H1 (cell line): ENCODE data around the gene OVCH2. TPM values are rescaled to one million over a fixed set of nuclear protein-coding genes. Genes with fewer than 3 reads are reported as not detected.

Experiments used
- CTCF ChIA-PET: fragments of 300-600 bp; sonication (Branson Sonifier 250); formaldehyde crosslinking; loops from one replicate; lab custom pipeline; 2021; ENCODE audit not compliant: partially characterized antibody; lab: Charles Lee
- POLR2A ChIA-PET: fragments of 300-600 bp; sonication (Branson Sonifier 250); formaldehyde crosslinking; loops from one replicate; lab custom pipeline; 2021; ENCODE audit warnings: inconsistent platforms; ENCODE audit not compliant: partially characterized antibody; lab: Charles Lee
- DNase-seq, 2 experiments: peaks; one replicate each; pipeline versions ENCODE4 v3.0.0 to v3.0.0-alpha.2; 2010 to 2022; ENCODE audit warnings: low spot score in 2 of 2, low read depth in 1 of 2, mixed read lengths in 1 of 2
- FAIRE-seq: peaks from 2 replicates; lab custom pipeline; 2011; peaks lifted over from hg19 to GRCh38; lab: Jason Lieb, UNC
- H2AFZ ChIP-seq: 2 replicates; pipeline ENCODE4 v1.8.1; 2012; ENCODE audit warnings: low read length, inconsistent platforms
- H2AK5ac ChIP-seq: 2 replicates; pipeline ENCODE4 v1.6.1; 2013; ENCODE audit warnings: low read depth, low read length
- H2BK120ac ChIP-seq: replicated peaks from 2 replicates; pipeline ENCODE3; 2013; ENCODE audit warnings: low read depth, low read length, inconsistent platforms
- H2BK12ac ChIP-seq: 2 replicates; pipeline ENCODE4 v1.6.1; 2013; ENCODE audit warnings: low read depth, low read length
- H2BK15ac ChIP-seq: 2 replicates; pipeline ENCODE4 v1.6.1; 2013; ENCODE audit warnings: low read length
- H2BK20ac ChIP-seq: 2 replicates; pipeline ENCODE4 v1.6.1; 2013; ENCODE audit warnings: low read length
- H2BK5ac ChIP-seq: 2 replicates; pipeline ENCODE4 v1.6.1; 2013; ENCODE audit warnings: low read depth, low read length
- H3K14ac ChIP-seq: 2 replicates; pipeline ENCODE4 v1.6.1; 2013; ENCODE audit warnings: inconsistent platforms; ENCODE audit not compliant: insufficient read length
- H3K18ac ChIP-seq: 2 replicates; pipeline ENCODE4 v1.6.1; 2013; ENCODE audit warnings: low read length; ENCODE audit errors: extremely low read depth
- H3K23ac ChIP-seq: 2 replicates; pipeline ENCODE4 v1.6.1; 2013; ENCODE audit warnings: inconsistent platforms; ENCODE audit not compliant: insufficient read length
- H3K23me2 ChIP-seq: 2 replicates; pipeline ENCODE4 v1.6.1; 2013; ENCODE audit warnings: low read depth, low read length
- H3K27ac ChIP-seq: 2 replicates; pipeline ENCODE4 v1.6.1; 2011; ENCODE audit warnings: low read depth, low read length, inconsistent platforms
- H3K27me3 ChIP-seq, 4 experiments: replicated peaks in 1 of 4; 1 replicate in 1 of 4; 2 replicates in 3 of 4; pipeline versions ENCODE4 v1.6.1 to v1.8.1; 2011 to 2013; ENCODE audit warnings: low read length in 3 of 4, mild to moderate bottlenecking in 3 of 4, inconsistent platforms in 2 of 4, mixed read lengths in 2 of 4, moderate library complexity in 1 of 4; ENCODE audit not compliant: control insufficient read depth in 3 of 4, insufficient read depth in 3 of 4; ENCODE audit errors: extremely low read depth in 1 of 4
- H3K36me3 ChIP-seq, 4 experiments: 2 replicates each; pipeline versions ENCODE4 v1.6.1 to v1.8.1; 2011 to 2013; ENCODE audit warnings: mild to moderate bottlenecking in 4 of 4, low read length in 3 of 4, moderate library complexity in 2 of 4, control low read depth in 1 of 4, inconsistent platforms in 1 of 4; ENCODE audit not compliant: insufficient read depth in 4 of 4, control insufficient read depth in 2 of 4
- H3K4ac ChIP-seq: replicated peaks from 2 replicates; pipeline ENCODE3; 2013; ENCODE audit warnings: low read length, low read depth, mixed read lengths, inconsistent platforms; ENCODE audit not compliant: insufficient read length
- H3K4me1 ChIP-seq, 4 experiments: replicated peaks in 1 of 4; 1 replicate in 1 of 4; 2 replicates in 3 of 4; pipeline versions ENCODE4 v1.6.1 to v1.8.1; 2011 to 2013; ENCODE audit warnings: low read length in 3 of 4, inconsistent platforms in 2 of 4, mixed read lengths in 1 of 4; ENCODE audit not compliant: insufficient read depth in 4 of 4, control insufficient read depth in 3 of 4
- H3K4me2 ChIP-seq, 2 experiments: 2 replicates each; pipeline versions ENCODE4 v1.6.1 to v1.8.1; 2011 to 2013; ENCODE audit warnings: low read depth in 2 of 2, low read length in 2 of 2, control low read depth in 1 of 2, inconsistent platforms in 1 of 2, mild to moderate bottlenecking in 1 of 2; ENCODE audit not compliant: insufficient read depth in 1 of 2
- H3K4me3 ChIP-seq, 4 experiments: fragments of 200-600, 300-600 bp in 1 of 4; sonication (generic), shearing (Covaris generic), sonication (Bioruptor Twin) in 1 of 4; 2 replicates each; pipeline versions ENCODE4 v1.5.1 to v1.8.1; 2011 to 2016; ENCODE audit warnings: low read length in 4 of 4, low read depth in 3 of 4, control low read depth in 2 of 4, inconsistent platforms in 2 of 4, mild to moderate bottlenecking in 2 of 4, mixed read lengths in 1 of 4, moderate library complexity in 1 of 4; ENCODE audit not compliant: insufficient read depth in 2 of 4; ENCODE audit errors: extremely low read depth in 1 of 4
- H3K56ac ChIP-seq: replicated peaks from 2 replicates; pipeline ENCODE3; 2013; ENCODE audit warnings: low read depth, mild to moderate bottlenecking, mixed read lengths, low read length, inconsistent platforms; ENCODE audit not compliant: insufficient read length
- H3K79me1 ChIP-seq: 2 replicates; pipeline ENCODE4 v1.6.1; 2013; ENCODE audit warnings: low read depth, low read length, control low read depth
- H3K79me2 ChIP-seq, 2 experiments: 2 replicates each; pipeline versions ENCODE4 v1.6.1 to v1.8.1; 2012 to 2013; ENCODE audit warnings: low read length in 2 of 2, mild to moderate bottlenecking in 2 of 2, inconsistent platforms in 1 of 2; ENCODE audit not compliant: insufficient read depth in 2 of 2, control insufficient read depth in 1 of 2
- H3K9ac ChIP-seq, 4 experiments: replicated peaks in 1 of 4; 1 replicate in 1 of 4; 2 replicates in 3 of 4; pipeline versions ENCODE4 v1.6.1 to v1.8.1; 2011 to 2013; ENCODE audit warnings: low read depth in 3 of 4, low read length in 3 of 4, control low read depth in 2 of 4, mild to moderate bottlenecking in 2 of 4, moderate library complexity in 2 of 4, inconsistent platforms in 1 of 4; ENCODE audit errors: extremely low read depth in 1 of 4
- H3K9me3 ChIP-seq, 2 experiments: 2 replicates each; pipeline versions ENCODE4 v1.6.1 to v1.8.1; 2012 to 2013; ENCODE audit warnings: mild to moderate bottlenecking in 2 of 2, moderate library complexity in 2 of 2, control low read depth in 1 of 2, inconsistent platforms in 1 of 2, low read depth in 1 of 2, low read length in 1 of 2, mixed read lengths in 1 of 2; ENCODE audit not compliant: insufficient read depth in 2 of 2
- H4K20me1 ChIP-seq, 2 experiments: replicated peaks in 1 of 2; 2 replicates each; pipeline versions ENCODE3 to v1.8.1; 2011 to 2013; ENCODE audit warnings: inconsistent platforms in 2 of 2, low read length in 2 of 2, mild to moderate bottlenecking in 1 of 2; ENCODE audit not compliant: insufficient read depth in 2 of 2, control insufficient read depth in 1 of 2
- H4K5ac ChIP-seq: 2 replicates; pipeline ENCODE4 v1.6.1; 2013; ENCODE audit warnings: low read length, low read depth, mixed read lengths, inconsistent platforms; ENCODE audit not compliant: insufficient read length
- H4K8ac ChIP-seq: 2 replicates; pipeline ENCODE4 v1.8.0; 2013; ENCODE audit warnings: mild to moderate bottlenecking, moderate library complexity, low read length, inconsistent platforms; ENCODE audit not compliant: insufficient read depth; ENCODE audit errors: extremely low read depth
- H4K91ac ChIP-seq: replicated peaks from 2 replicates; pipeline ENCODE3; 2013; ENCODE audit warnings: low read length, mixed read lengths, inconsistent platforms; ENCODE audit not compliant: insufficient read length
- CBX8 ChIP-seq: fragments of 300-800, 300-1000 bp; sonication (generic); IDR thresholded peaks from 2 replicates; pipeline ENCODE4 v1.7.1; 2016; ENCODE audit warnings: low read depth, low read length, borderline replicate concordance
- CTBP2 ChIP-seq: IDR thresholded peaks from 2 replicates; pipeline ENCODE4 v1.7.0; 2011; ENCODE audit warnings: borderline replicate concordance, mild to moderate bottlenecking, moderate library complexity, mixed read lengths, low read length; ENCODE audit not compliant: insufficient read depth, insufficient read length
- EZH2 ChIP-seq: fragments of 200-600 bp; sonication (generic); IDR thresholded peaks from 2 replicates; pipeline ENCODE4 v1.7.1; 2012; ENCODE audit warnings: low read depth, mild to moderate bottlenecking, moderate library complexity, low read length, inconsistent platforms; ENCODE audit not compliant: severe bottlenecking
- GABPA ChIP-seq: IDR thresholded peaks from 2 replicates; pipeline ENCODE4 v1.6.1; 2011; ENCODE audit warnings: mild to moderate bottlenecking, low read length, moderate library complexity, borderline replicate concordance; ENCODE audit not compliant: insufficient read depth
- HDAC2 ChIP-seq, 2 experiments: fragments of 300-600 bp in 1 of 2; sonication (generic) in 1 of 2; IDR thresholded peaks; 2 replicates each; pipeline ENCODE4 v1.6.1; 2011 to 2012; ENCODE audit warnings: low read depth in 2 of 2, low read length in 2 of 2, mild to moderate bottlenecking in 2 of 2, moderate library complexity in 2 of 2, borderline replicate concordance in 1 of 2, inconsistent platforms in 1 of 2
- HDAC6 ChIP-seq: IDR thresholded peaks from one replicate; pipeline ENCODE4 v1.7.1; 2012; ENCODE audit warnings: low read depth, mild to moderate bottlenecking, inconsistent platforms, low read length, moderate library complexity
- JUN ChIP-seq: IDR thresholded peaks from 2 replicates; pipeline ENCODE4 v1.6.1; 2011; ENCODE audit warnings: low read depth, mild to moderate bottlenecking, improper control_type of control experiment, low read length
- KDM1A ChIP-seq: fragments of 200-600, 300-600 bp; sonication (generic); IDR thresholded peaks from 2 replicates; pipeline ENCODE4 v1.7.1; 2016; ENCODE audit warnings: mild to moderate bottlenecking, low read length, borderline replicate concordance
- RBBP5 ChIP-seq: IDR thresholded peaks from 2 replicates; pipeline ENCODE4 v1.7.1; 2012; ENCODE audit warnings: low read depth, mild to moderate bottlenecking, inconsistent platforms, low read length, moderate library complexity, borderline replicate concordance
- SIRT6 ChIP-seq: IDR thresholded peaks from one replicate; pipeline ENCODE4 v1.7.1; 2012; ENCODE audit warnings: low read length, inconsistent platforms
- WGBS, 2 experiments: shearing (Covaris generic) in 1 of 2; methylation state at CpG; one replicate each; pipeline versions ENCODE4 v1.1.6 to v1.1.7; 2013 to 2015; ENCODE audit warnings: low lambda C conversion rate in 2 of 2, mixed read lengths in 2 of 2, inconsistent platforms in 1 of 2, low coverage in 1 of 2, missing lambda C conversion rate in 1 of 2; ENCODE audit not compliant: insufficient replicate concordance in 2 of 2, insufficient coverage in 1 of 2, insufficient read length in 1 of 2; ENCODE audit errors: extremely low coverage in 1 of 2, missing lambda C conversion rate in 1 of 2; 5-methylcytosine and 5-hydroxymethylcytosine counted together
- polyA plus RNA-seq, 7 experiments: library from polyadenylated mRNA; depleted of rRNA in 3 of 7; stranded (reverse) in 5 of 7; unstranded in 2 of 7; fragments of >200 nt in 5 of 7; fragments of 200-250 nt in 2 of 7; gene quantifications; 1 replicate in 5 of 7; 2 replicates in 1 of 7; 4 replicates in 1 of 7; pipeline versions ENCODE4 v1.2.1 to v1.2.3, GENCODE V29; 2011 to 2013; ENCODE audit warnings: missing spikeins in 2 of 7, mixed read lengths in 2 of 7
- total RNA-seq: library from RNA; stranded (reverse); fragmentation: NEBNext Ultra II Directional; extraction: Animal tissue kit (Norgen Biotek cat#: 25700); gene quantifications from 2 replicates; pipeline ENCODE4 v1.2.1, GENCODE V29; 2021
- TF ChIP-seq, protein P1 (sequence below): IDR thresholded peaks from 2 replicates; pipeline ENCODE4 v1.6.1; 2012; ENCODE audit warnings: low read length, inconsistent platforms

Gene OVCH2
- total and polyA plus RNA-seq, 2 of the 8 experiments (the other 6 are each of a cell fraction or from before 2014, with no cell fraction given), result 0.03 to 1.1 TPM

DNA sequence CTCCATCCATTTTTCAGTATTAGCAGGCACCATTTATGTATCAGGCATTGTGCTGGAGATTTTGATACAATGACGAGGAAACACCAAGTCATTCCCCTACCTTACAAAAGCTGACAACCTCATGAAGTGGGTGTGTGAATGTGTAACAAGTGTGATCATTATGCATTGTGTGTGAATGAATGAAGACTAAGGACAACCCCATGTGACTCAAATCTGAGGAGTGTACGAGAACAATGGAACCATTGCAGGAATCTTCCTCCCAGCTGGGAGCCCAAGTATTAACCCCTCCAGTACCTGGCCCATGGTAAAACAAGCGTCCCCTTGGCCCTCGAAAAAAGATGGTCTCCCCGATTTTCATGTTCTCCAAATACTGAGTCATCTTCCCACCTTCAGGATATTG is 37.4 kb downstream of the OVCH2 start:
- H3K23me2 ChIP-seq, result peaks cover 10% of the 10 kb centered on the region; the same call in 1 of the 2 replicates
- no peak for TF ChIP-seq HDAC6
- TF ChIP-seq KDM1A, result no peak
- TF ChIP-seq HDAC2 (IDR thresholded peaks at IDR 0.05; ENCODE audit: borderline replicate concordance in 1 of 2, low read depth in 2 of 2, low read length in 2 of 2), result no peak
- TF ChIP-seq SIRT6, result no peak
- no peak for TF ChIP-seq RBBP5
- TF ChIP-seq, protein P1, sequence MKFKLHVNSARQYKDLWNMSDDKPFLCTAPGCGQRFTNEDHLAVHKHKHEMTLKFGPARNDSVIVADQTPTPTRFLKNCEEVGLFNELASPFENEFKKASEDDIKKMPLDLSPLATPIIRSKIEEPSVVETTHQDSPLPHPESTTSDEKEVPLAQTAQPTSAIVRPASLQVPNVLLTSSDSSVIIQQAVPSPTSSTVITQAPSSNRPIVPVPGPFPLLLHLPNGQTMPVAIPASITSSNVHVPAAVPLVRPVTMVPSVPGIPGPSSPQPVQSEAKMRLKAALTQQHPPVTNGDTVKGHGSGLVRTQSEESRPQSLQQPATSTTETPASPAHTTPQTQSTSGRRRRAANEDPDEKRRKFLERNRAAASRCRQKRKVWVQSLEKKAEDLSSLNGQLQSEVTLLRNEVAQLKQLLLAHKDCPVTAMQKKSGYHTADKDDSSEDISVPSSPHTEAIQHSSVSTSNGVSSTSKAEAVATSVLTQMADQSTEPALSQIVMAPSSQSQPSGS, result no peak
- no peak for TF ChIP-seq CTBP2
- TF ChIP-seq EZH2, result no peak
- no peak for TF ChIP-seq CBX8
- no peak for TF ChIP-seq GABPA
- TF ChIP-seq JUN, result no peak
- TF ChIP-seq, all 59 proteins: peak for 0
- H3K36me3 ChIP-seq, result peaks cover 21 to 47% (median 38%) of the 10 kb centered on the region in 4 experiments; a peak in 7 of 8 replicates
- H3K79me2 ChIP-seq, result no peaks in the 10 kb centered on the region
- H3K4me3 ChIP-seq, result no peak overlapping the region
- no peak overlapping the region for H3K56ac ChIP-seq
- WGBS, 2 experiments, result 90% methylated on average over 5 of the region's 5 CpGs; no CpG with 5 or more reads in 1 of the 2 experiments
- H3K79me1 ChIP-seq, result peaks cover 2% of the 10 kb centered on the region; the same call in 1 of the 2 replicates
- no peak overlapping the region for H2BK120ac ChIP-seq
- no peak overlapping the region for H3K4me2 ChIP-seq
- no peak for DNase-seq
- FAIRE-seq, result no peak
- H3K18ac ChIP-seq, result no peak overlapping the region
- H2BK20ac ChIP-seq, result no peak overlapping the region
- no peak overlapping the region for H3K14ac ChIP-seq
- POLR2A ChIA-PET, result no interaction called here
- no peaks in the 10 kb centered on the region for H4K20me1 ChIP-seq
- no peak overlapping the region for H2BK15ac ChIP-seq
- no peak overlapping the region for H2AFZ ChIP-seq
- no peaks in the 10 kb centered on the region for H3K27me3 ChIP-seq
- no peak overlapping the region for H3K23ac ChIP-seq
- H4K5ac ChIP-seq, result no peak overlapping the region
- peaks cover 6 to 22% of the 10 kb centered on the region in 2 experiments for H3K9me3 ChIP-seq
- no peak overlapping the region for H3K9ac ChIP-seq
- no peak overlapping the region for H2BK5ac ChIP-seq
- H4K8ac ChIP-seq, result no peak overlapping the region
- H2BK12ac ChIP-seq, result no peak overlapping the region
- peaks cover 0 to 5% (median 2%) of the 10 kb centered on the region in 4 experiments; a peak in 4 of 7 replicates for H3K4me1 ChIP-seq
- H3K27ac ChIP-seq, result no peak overlapping the region
- H3K4ac ChIP-seq, result no peak overlapping the region
- H2AK5ac ChIP-seq, result no peak overlapping the region
- H4K91ac ChIP-seq, result no peak overlapping the region
- CTCF ChIA-PET, result interaction anchor here (0.9 to 5.7 kb wide), 7 partner anchors 12 to 255 kb away, joined by 3 to 46 read pairs (median 6); no protein-coding TSS in a partner anchor
